Left renal cortex interstitium (tissue), 4 donors: ENCODE measurements around the gene ADGRD1. TPM values are rescaled to one million over a fixed set of nuclear protein-coding genes. Genes with fewer than 3 reads are reported as not detected.
"Not testable (repeated sequence)": the region's sequence is repeated elsewhere in the genome, so short reads cannot be mapped to it uniquely, and the experiment has no call there.

ENCODE experiments used
- DNase-seq, 4 donors: peaks; one replicate each; pipeline ENCODE4 v3.0.0-alpha.2; 2013; ENCODE audit warnings: low read depth in 4 of 4, low spot score in 2 of 4, missing footprints in 1 of 4
- polyA plus RNA-seq, 4 donors: library from polyadenylated mRNA; unstranded; fragments of 120-200 nt; gene quantifications; one replicate each; pipeline ENCODE4 v1.2.1, GENCODE V29; 2013; ENCODE audit not compliant: insufficient read length in 4 of 4

Gene ADGRD1
- polyA plus RNA-seq, 4 donors: 13.3 to 17.5 (median 14.2) TPM

DNA sequence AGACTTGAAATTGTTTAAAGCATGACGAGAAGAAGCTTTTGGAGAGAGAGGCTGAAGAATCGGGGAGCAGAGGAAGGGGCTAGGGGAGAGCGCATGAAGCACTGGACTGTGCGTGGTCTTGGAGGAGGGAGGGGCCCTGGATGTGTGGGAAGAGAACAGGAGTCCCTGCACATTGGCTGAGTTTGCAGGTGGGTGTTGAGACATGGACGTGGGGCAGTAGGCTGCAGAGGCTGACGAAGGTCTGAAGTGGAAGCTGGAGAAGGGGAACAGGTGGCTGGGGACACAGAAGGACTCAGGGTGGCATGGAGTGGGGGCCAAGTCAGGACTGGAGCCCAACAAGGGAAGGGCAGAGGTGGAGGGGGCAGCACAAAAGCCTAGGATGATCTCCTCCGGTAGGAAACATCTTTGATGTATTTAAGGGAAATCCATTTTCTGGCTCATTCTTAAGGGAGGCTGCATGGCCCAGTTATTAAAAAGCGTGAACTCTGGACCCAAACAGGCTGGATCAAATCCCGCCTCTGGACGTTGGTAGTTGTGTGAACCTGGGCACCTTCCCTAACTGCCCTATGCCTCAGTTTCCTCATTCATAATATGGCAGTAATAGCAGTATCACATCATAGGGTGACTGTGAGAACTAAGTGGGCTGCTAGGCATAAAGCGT, 29.0 kb downstream of the ADGRD1 start:
- DNase-seq: no peak

DNA sequence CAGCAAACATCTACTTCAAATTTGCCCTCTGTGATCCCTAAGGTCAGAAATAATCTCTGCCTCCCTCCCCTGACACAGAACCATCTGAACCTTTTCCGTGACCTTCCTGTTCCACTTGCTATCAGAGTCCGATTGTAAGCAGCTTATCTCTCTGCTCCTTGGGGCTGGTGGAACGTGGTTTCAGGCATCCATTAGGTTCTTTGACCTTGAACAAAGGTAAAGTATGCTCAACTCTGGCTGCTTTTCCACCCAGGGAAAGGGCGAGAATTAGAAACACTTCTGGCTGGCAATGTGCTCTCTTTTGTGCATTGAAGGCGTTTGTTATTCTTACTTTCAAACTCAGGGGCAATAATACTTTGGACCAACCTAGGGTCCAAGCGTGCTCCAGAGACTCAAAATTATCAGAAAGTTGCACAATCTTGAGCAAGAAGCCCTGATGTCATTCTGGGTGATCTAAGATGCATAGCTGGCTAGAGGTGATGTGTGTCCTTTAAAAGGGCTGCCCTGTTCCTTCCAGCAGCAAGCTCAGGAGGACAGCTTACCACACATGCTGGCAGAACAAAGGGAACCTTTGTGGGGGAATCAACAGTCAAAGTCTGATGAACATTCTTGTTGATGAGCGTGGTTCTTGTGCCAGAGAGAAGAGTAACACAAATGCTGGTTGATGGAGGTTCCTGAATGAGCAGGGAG, 29.8 kb downstream of the ADGRD1 start:
- no peak for DNase-seq

DNA sequence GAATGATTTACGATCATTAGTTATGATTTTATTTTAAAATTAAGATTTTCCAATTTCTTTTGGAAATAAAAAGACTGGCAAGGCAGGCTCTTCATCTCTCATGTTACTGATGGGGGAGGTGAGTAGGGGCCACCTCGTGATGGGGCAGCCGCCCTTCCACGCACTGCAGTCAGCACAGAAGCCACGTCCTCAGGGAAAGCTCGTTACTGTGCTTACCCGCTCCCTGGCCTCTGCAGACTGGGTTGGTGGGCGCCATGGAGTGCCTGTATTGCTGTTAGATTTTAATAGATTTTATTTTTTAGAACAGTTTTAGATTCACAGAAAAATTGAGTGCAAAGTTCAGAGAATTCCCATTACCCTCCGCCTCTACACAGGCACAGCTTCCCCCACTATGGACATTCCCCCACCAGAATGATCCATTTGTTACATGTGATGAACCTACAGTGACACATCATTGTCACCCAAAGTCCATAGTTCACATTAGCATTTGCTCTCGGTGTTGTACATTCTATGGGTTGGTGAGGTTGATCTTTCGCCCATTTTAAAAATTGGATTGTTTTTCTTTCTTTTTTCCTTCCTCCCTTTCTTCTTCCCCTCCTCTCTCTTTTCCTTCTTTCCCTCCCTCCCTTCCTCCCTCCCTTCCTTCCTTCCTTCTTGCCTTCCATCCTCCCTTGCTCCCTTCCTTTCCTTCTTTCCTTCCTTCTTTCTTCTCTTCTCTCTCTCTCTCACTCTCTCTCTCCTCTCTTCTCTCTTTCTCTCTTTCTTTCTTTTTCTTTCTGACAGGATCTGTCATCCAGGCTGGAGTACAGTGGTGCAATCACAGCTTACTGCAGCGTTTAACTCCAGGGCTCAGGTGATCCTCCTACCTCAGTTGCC, 30.7 kb downstream of the ADGRD1 start:
- DNase-seq: no peak

DNA sequence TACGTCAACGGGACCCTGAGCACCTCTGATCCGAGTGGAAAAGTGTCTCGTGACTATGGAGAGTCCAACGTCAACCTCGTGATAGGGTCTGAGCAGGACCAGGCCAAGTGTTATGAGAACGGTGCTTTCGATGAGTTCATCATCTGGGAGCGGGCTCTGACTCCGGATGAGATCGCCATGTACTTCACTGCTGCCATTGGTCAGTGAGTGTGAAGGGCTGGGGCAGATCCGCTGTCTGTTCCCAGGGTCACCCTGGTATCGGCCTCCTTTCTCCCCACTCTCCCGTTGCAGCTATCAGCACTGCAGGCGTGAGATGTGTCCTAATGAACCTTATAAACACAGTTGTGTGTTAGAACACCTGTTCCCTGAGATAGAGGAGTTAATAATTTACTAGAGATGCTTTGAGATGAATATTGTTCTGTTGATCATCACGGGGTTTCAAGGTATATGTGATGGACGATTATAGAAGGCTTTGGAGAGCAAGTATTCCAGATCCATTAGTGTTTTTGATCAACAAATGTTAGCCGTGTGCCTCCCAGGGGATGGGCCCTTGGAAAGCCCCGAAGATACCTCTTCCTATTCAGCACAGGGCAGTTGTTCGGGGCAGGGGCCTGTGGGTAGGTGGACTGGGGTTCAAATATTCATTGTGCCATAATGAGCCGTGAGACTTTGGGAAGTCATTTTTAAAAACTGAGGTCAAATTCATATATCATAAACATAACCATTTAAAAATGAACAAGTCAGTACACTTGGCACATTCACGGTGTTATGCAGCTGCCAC, 33.6 kb downstream of the ADGRD1 start:
- DNase-seq: no peak

DNA sequence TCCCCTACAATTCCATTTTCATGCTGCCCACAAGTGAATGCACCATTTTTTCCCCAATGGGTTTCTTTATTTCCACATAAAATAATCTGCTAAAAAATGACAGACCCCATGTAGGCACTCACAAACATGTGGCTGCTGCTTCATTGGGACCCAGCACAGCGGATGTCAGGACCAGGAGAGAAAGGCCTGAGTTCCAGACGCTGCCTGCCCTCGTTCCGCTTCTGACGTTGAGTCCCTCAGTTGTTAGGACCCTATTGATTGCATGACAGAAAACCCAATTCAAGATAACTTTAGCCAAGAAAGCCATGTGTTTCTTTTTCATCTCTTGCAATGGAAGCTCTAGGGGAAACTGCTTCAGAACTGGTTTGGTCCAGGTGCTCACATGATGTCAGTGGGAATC, 34.6 kb downstream of the ADGRD1 start:
- DNase-seq: no peak

DNA sequence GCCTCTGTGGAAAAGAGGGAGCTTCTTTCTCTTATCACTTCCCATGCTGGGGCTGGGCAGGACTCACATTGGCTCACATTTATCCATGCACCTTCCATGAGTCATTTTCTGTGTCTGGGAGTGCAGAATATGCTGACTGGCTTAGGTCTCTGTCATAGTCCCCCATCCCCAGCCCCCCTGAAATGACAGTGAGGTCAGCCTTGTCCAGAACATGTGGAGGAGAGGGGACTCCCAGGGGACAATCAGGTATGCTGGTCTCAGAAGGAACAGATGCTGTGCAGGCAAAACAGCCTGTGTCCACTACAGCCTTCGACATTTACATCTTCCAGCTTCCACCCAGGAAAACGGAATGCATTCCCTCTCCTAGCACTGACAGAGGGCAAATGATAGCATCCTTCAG, 35.0 kb downstream of the ADGRD1 start:
- no peak for DNase-seq

DNA sequence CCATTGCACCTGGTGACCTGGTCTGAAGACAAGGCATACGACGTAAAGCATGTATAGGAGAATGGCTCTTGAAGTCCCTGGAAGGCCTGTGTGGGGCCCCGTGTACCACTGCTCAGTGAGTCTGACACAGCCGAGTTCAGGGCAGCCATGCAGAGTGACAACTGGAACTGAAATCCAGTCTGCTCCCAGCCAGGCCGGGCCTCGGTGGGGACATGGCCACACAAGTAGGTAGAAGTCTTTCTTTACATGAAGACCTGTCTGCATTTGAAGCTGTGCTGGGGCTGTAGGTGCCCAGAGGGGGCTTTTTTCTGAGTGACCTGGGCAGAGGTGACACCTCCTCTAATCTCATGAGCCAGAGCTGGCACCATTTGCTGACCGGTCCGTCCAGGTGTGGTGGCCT, 35.7 kb downstream of the ADGRD1 start:
- no peak for DNase-seq

DNA sequence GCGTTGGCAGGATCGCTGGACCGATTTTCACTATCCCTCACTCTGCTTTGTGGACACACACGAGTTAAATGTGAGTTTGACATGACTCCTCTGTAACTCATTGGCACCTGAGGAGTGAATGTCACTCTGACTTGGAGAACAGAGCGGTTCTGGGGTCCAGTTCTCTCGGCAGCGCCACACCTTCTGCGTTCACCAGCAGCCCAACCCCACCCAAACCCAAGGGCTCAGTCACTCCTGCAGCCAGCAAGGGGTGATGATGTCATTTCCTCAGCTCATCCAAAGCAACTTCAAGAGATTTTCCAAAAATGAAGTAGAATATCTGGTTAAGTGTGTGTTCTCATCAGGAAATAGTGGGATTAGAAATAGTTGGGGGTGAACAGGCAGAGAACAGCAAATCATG, 36.3 kb downstream of the ADGRD1 start:
- no peak for DNase-seq

DNA sequence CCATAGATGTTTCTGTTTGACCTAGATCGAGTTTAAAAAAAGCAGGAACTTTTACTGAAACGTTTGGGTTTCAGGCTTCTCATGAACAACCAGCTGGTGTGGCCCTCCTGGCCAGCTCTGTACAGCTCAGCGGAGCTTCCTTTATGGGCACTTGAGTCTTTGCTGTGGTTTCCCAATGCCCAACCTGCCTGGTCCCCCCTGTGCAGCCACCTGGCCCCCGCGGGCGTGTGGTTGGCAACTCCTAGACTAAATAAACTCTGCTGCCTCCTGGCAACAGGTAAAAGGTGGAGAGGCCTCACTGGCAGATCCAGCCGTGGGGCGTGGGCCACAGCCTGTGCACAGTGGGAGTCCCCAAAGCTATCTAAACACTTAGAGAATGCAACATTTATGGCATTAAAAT, 38.7 kb downstream of the ADGRD1 start:
- DNase-seq: no peak

DNA sequence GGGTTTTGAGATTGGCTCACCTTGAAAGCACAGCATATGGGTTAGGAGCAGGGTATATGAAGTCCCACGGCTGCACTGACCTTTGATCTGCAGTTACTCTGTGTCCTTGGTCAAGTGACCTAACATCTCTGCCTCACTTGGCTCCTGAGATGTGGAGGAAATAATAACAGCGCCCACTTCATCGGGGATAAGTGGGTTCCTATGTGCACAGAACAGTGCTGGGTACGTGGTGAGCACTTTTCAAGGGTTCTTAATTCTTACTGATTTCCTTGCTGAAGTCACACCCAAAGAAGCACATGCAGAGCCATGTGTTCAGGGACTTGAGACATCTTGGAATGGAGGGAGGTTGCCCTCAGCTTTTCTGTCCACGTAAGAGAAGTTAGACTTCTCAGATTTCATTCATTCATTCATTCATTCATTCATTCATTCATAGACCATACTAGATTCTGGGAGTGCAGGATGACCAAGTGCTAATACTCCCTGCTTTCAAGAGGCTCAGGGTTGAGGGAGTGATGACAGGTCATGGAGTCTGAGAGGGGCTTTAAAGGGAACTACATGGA, 39.4 kb downstream of the ADGRD1 start:
- no peak for DNase-seq

DNA sequence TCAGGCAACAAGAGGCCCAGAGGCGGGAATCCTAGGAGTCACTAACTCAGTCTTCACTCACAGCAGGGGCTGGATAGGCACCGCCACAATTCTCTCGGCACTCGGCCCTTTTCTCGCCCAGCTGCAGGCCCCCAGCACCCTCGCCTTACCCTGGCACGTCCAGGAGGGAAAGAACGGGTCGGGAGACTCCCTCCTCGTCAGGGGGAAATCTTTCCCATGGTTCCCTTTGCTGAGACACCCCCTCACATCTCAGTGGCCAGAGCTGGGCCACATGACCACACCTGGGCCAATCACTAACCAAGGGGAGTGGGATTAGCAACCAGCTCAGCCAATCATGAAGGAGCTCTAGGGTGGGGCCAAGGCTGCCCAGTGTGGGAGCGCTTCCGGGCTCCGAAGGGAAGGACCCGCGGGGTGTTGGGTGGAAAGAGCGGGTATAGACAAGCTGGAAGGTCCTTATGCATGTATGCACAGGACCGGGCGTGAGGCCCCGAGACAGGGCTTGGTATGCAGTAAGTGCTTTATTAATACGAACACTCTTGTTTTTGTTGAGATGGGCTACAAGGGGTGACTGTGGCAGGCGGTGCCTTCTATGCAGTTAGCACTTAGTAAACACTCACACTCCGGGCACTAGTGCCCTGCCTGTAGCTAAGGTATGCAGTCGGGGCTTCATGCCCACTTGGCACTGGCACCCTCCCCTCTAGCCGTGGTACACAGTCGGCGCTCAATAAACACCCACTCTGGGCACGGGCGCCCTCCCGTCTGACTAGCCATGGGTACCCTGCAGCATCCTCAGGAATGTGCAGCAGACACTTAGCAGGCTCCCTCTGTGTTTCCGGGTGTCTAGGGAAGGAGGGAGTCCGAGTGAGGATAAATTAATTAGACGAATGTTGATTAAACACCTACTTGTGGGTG, 40.3 kb downstream of the ADGRD1 start:
- DNase-seq: no peak

DNA sequence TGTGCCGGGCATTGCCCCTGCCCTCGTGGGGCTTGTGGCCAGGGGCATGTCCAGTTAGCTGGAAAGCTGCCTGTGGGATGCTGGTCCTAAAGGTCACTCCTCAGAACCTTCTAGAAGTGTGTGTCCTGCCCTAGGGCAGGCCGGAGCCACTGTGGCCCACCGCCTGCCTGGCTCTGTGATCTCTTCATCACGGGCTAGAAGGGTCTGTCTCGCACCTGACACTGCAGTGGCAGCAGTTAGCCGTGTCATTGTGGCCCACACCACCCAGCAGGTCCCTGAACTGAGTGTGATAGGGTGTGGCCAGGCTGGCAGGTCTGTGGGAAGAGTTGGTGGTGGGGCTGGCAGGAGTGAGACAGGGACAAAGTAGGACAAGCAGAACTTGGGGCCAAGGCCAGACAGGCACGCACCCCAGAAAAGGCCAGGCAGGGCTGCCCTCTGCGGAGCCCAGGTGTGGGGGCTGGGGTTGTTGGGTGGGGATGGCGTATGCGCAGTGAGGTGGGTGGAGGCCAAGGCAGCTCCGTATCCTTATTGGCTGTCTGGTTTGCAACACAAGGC, 41.2 kb downstream of the ADGRD1 start:
- DNase-seq: no peak

DNA sequence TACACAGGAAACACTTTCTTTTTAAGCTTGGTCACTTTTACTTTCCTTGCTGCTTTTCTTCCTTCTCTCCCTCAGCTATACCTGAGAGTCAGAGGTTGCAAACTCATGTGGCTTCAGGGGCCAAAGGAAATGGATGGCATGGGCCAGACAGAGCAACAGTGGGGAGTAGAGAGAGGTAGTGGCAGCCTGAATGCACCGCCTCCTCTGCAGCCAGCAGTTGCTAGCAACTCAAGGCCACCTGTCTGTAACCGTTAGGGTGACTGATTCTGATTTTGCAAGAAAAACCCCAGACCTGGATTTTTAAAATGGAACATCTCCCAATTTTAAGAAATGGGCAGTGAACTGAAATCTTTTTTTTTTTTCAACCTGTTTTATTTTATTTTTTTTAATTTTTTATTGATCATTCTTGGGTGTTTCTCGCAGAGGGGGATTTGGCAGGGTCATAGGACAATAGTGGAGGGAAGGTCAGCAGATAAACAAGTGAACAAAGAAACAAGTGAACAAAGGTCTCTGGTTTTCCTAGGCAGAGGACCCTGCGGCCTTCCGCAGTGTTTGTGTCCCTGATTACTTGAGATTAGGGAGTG, 41.8 kb downstream of the ADGRD1 start:
- DNase-seq: not testable (repeated sequence)

DNA sequence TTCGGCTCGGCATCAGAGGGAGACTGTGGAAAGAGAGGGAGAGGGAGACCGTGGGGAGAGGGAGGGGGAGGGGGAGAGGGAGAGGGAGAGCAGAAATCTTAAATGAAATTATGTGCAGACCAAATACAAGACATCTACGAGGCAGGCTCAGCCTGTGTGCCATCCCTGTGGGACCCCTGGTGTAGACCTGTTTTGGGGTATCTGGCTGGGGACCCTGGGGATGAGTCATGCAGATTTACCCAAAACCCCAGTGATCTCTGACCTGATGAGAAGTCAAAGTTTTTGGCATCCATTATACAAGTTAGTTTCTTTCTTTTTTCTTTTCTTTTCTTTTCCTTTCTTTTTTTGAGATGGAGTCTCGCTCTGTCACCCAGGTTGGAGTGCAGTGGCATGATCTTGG, 44.4 kb downstream of the ADGRD1 start:
- no peak for DNase-seq

DNA sequence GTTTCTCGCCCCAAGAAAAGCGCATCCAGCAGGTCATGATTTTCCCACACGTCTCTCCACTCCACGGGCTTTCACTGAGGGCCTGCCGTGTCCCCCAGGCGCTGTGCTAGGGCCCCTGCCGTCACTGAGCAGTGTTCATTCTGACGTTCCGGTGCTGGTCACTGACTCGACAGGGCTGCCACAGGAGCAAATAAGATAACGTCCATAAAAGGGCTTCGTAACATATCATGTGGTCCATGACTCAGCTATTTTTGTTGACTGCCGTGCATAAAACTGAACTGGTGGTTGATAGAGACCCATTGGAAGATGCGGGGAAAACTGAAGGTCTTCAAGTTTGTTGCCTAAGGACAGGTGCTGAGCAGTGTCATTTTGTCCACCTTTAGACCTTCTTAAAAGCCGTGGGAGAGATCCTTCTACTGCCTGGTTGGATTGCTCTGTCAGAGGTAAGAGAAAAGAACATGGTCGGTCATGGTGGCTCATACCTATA, 46.3 kb downstream of the ADGRD1 start:
- DNase-seq: no peak

DNA sequence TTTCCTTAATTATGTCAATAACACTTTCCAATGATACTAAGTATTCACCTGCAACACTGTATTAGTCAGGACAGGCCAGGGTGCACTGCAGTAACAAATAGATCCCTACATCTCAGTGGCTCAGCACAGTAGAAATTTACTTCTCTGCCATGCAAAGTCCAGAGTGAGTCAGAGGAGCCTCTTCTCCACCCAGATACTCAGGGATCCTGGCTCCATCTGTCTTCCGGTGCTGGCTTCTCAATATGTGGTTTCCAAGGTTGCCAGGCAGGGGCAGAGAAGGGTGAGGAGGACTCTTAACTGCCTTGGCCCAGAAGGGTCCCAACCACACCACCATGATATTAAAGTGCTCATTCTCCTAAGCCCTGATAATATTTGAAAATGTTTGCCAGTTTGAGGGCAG, 47.8 kb downstream of the ADGRD1 start:
- DNase-seq: no peak

DNA sequence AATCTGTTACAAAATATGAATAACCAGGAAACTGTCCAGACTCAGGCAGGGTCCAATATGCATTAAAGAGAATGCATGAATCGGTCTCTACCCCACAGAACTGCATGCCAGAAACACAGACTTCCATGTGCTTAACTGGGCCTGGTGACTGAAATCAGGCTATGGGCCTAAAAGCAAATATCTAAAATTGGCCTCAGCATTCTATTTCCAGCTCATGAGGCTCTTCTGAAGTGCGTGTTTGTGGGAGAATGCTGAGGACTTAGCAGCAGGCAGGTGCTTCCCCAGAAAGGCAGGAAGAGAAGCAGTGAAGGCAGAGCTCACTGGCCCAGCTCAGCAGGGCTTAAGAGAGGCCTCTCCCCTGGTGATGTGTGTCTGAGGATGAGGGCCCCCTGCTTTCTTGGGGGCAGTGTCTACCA, 48.5 kb downstream of the ADGRD1 start:
- no peak for DNase-seq

DNA sequence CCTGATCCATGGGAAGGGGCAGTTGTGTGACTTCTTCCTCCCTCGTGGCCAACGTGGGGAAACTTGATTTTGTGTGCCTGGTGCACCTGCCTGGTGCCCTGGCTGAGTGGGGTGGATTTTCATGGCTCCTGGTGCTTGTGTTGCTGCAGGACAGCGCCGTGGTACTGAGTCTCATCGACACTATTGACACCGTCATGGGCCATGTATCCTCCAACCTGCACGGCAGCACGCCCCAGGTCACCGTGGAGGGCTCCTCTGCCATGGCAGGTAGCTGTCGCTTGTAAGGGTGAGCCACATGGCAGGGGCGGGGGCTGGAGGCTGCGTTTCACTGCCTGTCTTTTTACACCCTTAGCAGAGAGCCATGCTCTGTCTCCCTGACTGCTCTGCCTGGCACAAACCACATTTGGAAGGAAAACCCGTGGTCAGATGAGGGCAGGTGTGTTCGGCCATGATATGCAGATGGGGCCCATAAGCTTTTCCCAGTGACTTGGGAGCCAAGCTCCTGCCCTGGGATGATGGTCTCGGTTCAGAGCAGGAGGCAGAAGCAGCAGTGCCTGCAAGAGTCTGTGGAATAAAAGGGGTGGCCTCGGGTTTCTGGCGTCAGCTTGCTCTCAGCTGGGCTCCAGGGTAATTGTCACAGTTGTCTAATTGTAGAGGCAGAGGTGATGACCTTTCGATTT, 49.5 kb downstream of the ADGRD1 start:
- DNase-seq: no peak
